Measurements from ENCODE around the gene TET3. TPM values are rescaled to one million over a fixed set of nuclear protein-coding genes. Genes with fewer than 3 reads are reported as not detected.

The TET3 gene
- total RNA-seq, 1 experiment from 2014 or later: 6.1 TPM

DNA sequence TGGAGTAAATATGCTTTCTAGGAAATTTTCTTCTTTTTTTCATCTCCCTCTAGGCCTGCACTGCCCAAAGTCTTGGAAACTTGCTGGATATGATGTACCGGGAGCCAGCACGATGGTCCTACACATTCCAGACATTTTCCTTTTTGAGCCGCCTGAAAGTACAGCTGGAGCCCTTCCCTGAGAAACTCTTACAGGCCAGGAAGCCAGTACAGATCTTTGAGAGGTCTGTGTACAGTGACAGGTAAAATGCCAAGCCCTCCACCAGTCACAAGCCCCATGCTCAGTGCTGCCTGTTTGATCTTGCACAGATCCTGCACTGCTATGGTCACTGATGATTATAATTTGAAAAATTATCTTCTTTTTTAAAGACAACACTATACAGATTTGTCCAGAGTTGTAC, 38.0 kb upstream of the TET3 start:
- Histone ChIP-seq H4K20me1 (ENCODE audit: low read length) (no peaks in the 10 kb centered on the region), H3F3A (ENCODE audit: low read length, unreplicated experiment) (no peaks in the 10 kb centered on the region), H3K36me3 (ENCODE audit: low read depth, low read length) (peaks cover 58% of the 10 kb centered on the region), H3K9me2 (replicated peaks; ENCODE audit: low read length) (no peaks in the 10 kb centered on the region), H3K79me2 (ENCODE audit: low read length) (peaks cover 34% of the 10 kb centered on the region), H2AFZ (ENCODE audit: low read length) (no peak overlapping the region), H3K27me3 (ENCODE audit: low read length) (no peaks in the 10 kb centered on the region), H3K27ac (ENCODE audit: low read length) (no peak overlapping the region), H3K4me3 (ENCODE audit: low read length) (no peak overlapping the region), H3K4me1 (ENCODE audit: insufficient read depth, low read length) (no peaks in the 10 kb centered on the region), H3K4me2 (ENCODE audit: low read length) (no peak overlapping the region), H3K9me3 (ENCODE audit: low read length) (no peaks in the 10 kb centered on the region), H3K9ac (ENCODE audit: low read length) (no peak overlapping the region)
- DNase-seq (no peak), ATAC-seq (no peak)
- BruUV-seq (replicated peaks): no TSS peak
- TF ChIP-seq, protein P1, sequence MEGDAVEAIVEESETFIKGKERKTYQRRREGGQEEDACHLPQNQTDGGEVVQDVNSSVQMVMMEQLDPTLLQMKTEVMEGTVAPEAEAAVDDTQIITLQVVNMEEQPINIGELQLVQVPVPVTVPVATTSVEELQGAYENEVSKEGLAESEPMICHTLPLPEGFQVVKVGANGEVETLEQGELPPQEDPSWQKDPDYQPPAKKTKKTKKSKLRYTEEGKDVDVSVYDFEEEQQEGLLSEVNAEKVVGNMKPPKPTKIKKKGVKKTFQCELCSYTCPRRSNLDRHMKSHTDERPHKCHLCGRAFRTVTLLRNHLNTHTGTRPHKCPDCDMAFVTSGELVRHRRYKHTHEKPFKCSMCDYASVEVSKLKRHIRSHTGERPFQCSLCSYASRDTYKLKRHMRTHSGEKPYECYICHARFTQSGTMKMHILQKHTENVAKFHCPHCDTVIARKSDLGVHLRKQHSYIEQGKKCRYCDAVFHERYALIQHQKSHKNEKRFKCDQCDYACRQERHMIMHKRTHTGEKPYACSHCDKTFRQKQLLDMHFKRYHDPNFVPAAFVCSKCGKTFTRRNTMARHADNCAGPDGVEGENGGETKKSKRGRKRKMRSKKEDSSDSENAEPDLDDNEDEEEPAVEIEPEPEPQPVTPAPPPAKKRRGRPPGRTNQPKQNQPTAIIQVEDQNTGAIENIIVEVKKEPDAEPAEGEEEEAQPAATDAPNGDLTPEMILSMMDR (conservative IDR thresholded peaks at IDR 0.05; ENCODE audit: low read depth, low read length): no peak
- TF ChIP-seq EZH2phosphoT487 (IDR thresholded peaks at IDR 0.05; ENCODE audit: borderline replicate concordance, low read length) (no peak), EZH2 (IDR thresholded peaks at IDR 0.05; ENCODE audit: low read length, unreplicated experiment) (no peak)
- ChIA-PET CTCF (no interaction called here), POLR2A (ENCODE audit: unreplicated experiment) (no interaction called here)
- intact Hi-C loops (cut with micrococcal nuclease): no loop called here

DNA sequence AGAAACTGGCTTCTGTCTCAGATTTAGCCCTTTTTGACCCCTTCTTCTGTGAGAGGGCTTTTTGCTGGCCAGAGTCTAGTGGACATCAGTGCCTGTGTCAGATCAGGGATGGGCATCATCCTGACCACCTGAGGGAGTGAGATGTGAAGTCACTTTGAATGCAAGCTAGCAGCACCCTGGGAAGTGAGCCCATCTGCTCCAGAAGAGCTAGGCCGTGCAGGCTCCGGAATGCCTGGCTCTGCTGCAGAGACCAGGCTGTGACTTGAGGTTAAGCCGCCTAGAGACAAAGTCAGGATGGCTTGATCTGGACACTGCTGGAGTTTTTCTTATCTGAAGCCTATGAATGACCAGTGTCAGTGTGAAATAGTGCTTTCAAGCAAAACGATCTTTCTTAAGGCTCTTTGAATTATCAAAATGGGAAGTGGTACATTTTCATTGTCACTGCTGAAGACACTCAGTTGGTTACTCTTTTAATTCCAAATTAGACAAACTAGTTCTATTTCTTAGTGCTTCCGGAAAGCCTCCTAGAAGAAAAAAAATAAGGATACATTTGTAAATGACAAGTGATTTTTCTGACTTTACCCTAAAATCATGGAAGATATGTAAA, 37.2 kb upstream of the TET3 start:
- no peak overlapping the region for H2AFZ ChIP-seq (ENCODE audit: low read length)
- no peaks in the 10 kb centered on the region for H3F3A ChIP-seq (ENCODE audit: low read length, unreplicated experiment)
- ATAC-seq (no peak), DNase-seq (no peak)
- H3K9me3 ChIP-seq (ENCODE audit: low read length): no peaks in the 10 kb centered on the region
- no peak overlapping the region for H3K4me2 ChIP-seq (ENCODE audit: low read length)
- H3K79me2 ChIP-seq (ENCODE audit: low read length): peaks cover 28% of the 10 kb centered on the region
- no peaks in the 10 kb centered on the region for H3K27me3 ChIP-seq (ENCODE audit: low read length)
- no peak overlapping the region for H3K4me3 ChIP-seq (ENCODE audit: low read length)
- H3K9me2 ChIP-seq (replicated peaks; ENCODE audit: low read length): no peaks in the 10 kb centered on the region
- no peaks in the 10 kb centered on the region for H4K20me1 ChIP-seq (ENCODE audit: low read length)
- intact Hi-C loops (cut with micrococcal nuclease): no loop called here
- no TSS peak for BruUV-seq (replicated peaks)
- peaks cover 66% of the 10 kb centered on the region for H3K36me3 ChIP-seq (ENCODE audit: low read depth, low read length)
- CTCF ChIA-PET: no interaction called here
- H3K27ac ChIP-seq (ENCODE audit: low read length): no peak overlapping the region
- H3K9ac ChIP-seq (ENCODE audit: low read length): no peak overlapping the region
- POLR2A ChIA-PET (ENCODE audit: unreplicated experiment): no interaction called here
- no peak for TF ChIP-seq EZH2phosphoT487 (IDR thresholded peaks at IDR 0.05; ENCODE audit: borderline replicate concordance, low read length)
- no peaks in the 10 kb centered on the region for H3K4me1 ChIP-seq (ENCODE audit: insufficient read depth, low read length)

DNA sequence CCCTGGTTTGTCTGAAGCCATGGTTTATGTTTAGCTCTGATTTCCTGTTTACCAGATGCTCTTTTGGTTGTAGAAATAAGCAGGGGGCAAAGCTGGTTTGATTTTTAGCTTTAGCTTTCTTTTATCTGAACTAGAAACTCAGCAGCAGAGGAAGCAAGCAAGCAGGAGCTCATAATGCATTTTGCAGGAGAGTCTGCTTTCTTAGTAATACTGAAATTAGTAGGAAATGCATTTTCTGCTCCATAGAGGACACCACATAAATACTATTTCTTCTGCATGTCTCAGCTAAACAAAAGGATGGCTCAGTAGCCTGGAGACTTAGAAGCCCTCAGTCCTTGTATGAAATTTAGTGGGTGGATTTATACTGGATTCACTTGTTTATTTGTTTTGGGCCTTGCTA, 34.9 kb upstream of the TET3 start:
- H3K36me3 ChIP-seq (ENCODE audit: low read depth, low read length): peaks cover 65% of the 10 kb centered on the region
- POLR2A ChIA-PET (ENCODE audit: unreplicated experiment): no interaction called here

More for the DNA sequence above, 34.9 kb upstream of the TET3 start:
- CTCF ChIA-PET: no interaction called here
- no peaks in the 10 kb centered on the region for H3F3A ChIP-seq (ENCODE audit: low read length, unreplicated experiment)
- H3K4me2 ChIP-seq (ENCODE audit: low read length): no peak overlapping the region
- H3K79me2 ChIP-seq (ENCODE audit: low read length): peaks cover 5% of the 10 kb centered on the region; the same call in 1 of the 2 replicates
- no peaks in the 10 kb centered on the region for H4K20me1 ChIP-seq (ENCODE audit: low read length)
- no peak overlapping the region for H2AFZ ChIP-seq (ENCODE audit: low read length)
- no peak overlapping the region for H3K27ac ChIP-seq (ENCODE audit: low read length)
- TF ChIP-seq EZH2 (IDR thresholded peaks at IDR 0.05; ENCODE audit: low read length, unreplicated experiment) (no peak), EZH2phosphoT487 (IDR thresholded peaks at IDR 0.05; ENCODE audit: borderline replicate concordance, low read length) (no peak)
- TF ChIP-seq, protein P1 (conservative IDR thresholded peaks at IDR 0.05; ENCODE audit: low read depth, low read length): no peak
- DNase-seq (no peak), ATAC-seq (no peak)
- H3K9me3 ChIP-seq (ENCODE audit: low read length): no peaks in the 10 kb centered on the region
- no peaks in the 10 kb centered on the region for H3K9me2 ChIP-seq (replicated peaks; ENCODE audit: low read length)
- no TSS peak for BruUV-seq (replicated peaks)
- intact Hi-C loops (cut with micrococcal nuclease): no loop called here
- H3K9ac ChIP-seq (ENCODE audit: low read length): no peak overlapping the region
- no peaks in the 10 kb centered on the region for H3K4me1 ChIP-seq (ENCODE audit: insufficient read depth, low read length)
- no peak overlapping the region for H3K4me3 ChIP-seq (ENCODE audit: low read length)
- no peaks in the 10 kb centered on the region for H3K27me3 ChIP-seq (ENCODE audit: low read length)
